GM13976 (cell line): Measurements from ENCODE around the gene PHF2.

Experiments used
- DNase-seq: peaks from one replicate; pipeline ENCODE4 v3.0.0; 2012; ENCODE audit warnings: low spot score
- in situ Hi-C: fragments of 300-500 bp; cut with MboI; formaldehyde crosslinking; loops from one replicate; pipeline ENCODE4 v1.12.0; 2022; ENCODE audit warnings: low sequenced_read_pairs, mixed read lengths, inconsistent platforms; ENCODE audit not compliant: unreplicated experiment
- TF ChIP-seq, protein P1 (sequence below): IDR thresholded peaks from 2 replicates; pipeline ENCODE4 v1.5.1; 2012; ENCODE audit warnings: borderline replicate concordance, mild to moderate bottlenecking; ENCODE audit not compliant: insufficient read depth; ENCODE audit errors: extremely low read depth, missing control alignments, control extremely low read depth

The PHF2 gene

DNA sequence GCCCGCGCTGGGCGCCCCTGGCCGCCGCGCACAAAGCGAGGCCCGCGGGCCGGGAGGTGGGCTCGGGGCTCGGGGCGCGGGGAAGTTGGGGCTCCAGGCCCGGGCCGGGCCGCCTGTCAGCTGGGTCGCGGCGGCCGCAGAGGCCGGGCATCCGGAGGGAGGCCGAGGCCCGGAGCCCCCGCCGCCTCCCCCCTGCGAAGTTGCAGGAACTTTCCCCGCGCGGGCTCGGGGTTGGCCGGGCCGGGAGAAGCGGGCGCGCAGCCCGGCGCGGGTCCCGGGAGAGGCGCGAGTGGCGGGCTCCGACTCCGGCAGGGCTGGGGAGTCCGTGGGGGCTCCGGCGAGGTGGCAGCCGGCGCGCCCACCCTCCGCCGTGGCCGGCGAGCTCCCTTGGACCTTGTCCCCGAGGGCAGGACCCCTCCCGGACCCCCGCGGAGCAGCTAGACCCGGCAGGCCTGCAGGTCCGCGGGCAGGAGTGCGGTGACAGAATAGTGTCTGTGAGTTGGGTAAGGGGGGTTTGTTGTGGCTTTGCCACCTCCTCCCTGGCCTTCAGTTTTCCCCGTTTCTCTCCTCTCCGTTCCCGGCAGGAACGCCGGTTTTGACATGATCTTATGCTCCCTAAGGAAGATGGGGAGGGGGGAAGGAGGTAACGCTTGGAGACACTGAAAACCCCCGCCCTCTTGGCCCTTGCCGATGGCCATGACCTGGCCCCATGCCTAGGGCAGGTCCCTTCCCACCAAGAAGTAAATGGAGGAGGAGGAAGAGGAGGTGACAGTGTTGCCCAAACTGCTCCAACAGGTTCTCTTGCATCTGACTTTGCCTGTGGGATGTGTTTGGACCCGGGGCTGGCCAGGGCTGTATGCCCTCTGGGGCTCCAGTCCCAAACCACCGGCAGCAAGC is 942 bp downstream of the PHF2 start:
- TF ChIP-seq, protein P1, sequence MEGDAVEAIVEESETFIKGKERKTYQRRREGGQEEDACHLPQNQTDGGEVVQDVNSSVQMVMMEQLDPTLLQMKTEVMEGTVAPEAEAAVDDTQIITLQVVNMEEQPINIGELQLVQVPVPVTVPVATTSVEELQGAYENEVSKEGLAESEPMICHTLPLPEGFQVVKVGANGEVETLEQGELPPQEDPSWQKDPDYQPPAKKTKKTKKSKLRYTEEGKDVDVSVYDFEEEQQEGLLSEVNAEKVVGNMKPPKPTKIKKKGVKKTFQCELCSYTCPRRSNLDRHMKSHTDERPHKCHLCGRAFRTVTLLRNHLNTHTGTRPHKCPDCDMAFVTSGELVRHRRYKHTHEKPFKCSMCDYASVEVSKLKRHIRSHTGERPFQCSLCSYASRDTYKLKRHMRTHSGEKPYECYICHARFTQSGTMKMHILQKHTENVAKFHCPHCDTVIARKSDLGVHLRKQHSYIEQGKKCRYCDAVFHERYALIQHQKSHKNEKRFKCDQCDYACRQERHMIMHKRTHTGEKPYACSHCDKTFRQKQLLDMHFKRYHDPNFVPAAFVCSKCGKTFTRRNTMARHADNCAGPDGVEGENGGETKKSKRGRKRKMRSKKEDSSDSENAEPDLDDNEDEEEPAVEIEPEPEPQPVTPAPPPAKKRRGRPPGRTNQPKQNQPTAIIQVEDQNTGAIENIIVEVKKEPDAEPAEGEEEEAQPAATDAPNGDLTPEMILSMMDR, result no peak
- peak; percentile 60 for DNase-seq
- in situ Hi-C loops, result no loop called here

DNA sequence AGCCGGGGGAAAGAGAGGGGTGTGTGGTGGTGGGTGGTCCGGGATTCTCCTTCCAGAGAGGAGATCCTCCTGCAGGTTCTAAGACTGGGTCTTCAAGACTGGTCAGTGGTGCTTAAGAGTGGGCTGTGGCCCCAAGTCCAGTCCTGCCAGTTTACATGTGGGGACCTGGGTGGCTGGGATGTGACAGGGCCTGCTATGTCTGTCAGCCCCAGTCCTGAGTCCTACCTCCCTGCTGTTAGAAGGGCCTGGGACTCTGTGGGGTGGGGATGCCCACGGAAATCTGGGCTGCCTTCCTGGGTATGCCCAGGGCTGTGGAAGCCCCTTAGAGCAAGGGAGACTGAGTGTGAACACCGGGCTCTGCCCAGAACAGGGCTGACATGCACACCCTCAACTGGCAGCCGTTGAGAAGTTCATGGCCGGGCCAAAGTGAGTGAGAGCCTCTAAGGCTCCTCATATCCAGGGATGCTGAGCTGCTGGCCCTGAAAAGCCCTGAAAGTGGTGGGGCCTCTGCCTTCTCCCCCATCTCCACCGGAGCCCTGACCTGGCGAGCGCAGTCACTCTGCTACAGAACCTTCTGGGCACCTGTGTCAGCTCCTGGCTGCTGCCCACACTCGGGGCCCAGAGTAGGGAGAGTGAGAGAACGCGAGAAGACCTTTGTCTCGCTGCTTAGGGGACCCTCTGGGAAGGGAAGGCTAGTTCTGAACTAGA is 1.7 kb downstream of the PHF2 start:
- in situ Hi-C loops, result no loop called here
- DNase-seq, result no peak
- TF ChIP-seq, protein P1, result no peak

DNA sequence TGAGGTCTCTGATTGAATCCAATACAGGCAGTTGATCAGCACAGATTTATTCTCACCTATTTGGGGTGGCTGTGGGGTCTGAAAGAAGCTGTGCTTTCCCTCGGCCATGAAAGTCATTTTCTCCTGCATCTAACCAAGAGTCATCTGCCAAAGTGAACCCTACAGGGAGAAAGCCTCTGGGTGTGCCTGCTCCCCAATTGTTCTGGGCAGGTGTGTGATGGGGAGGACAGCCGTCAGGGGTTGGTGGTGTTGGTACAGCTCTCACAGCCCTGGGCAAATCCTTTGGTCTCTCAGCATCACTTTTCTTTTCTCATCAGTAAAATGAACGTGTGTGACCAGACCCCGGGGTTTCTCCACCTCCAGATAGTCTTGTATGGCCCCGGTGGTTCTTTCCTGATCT is 2.5 kb downstream of the PHF2 start:
- in situ Hi-C loops, result no loop called here
- TF ChIP-seq, protein P1, result no peak
- no peak for DNase-seq

DNA sequence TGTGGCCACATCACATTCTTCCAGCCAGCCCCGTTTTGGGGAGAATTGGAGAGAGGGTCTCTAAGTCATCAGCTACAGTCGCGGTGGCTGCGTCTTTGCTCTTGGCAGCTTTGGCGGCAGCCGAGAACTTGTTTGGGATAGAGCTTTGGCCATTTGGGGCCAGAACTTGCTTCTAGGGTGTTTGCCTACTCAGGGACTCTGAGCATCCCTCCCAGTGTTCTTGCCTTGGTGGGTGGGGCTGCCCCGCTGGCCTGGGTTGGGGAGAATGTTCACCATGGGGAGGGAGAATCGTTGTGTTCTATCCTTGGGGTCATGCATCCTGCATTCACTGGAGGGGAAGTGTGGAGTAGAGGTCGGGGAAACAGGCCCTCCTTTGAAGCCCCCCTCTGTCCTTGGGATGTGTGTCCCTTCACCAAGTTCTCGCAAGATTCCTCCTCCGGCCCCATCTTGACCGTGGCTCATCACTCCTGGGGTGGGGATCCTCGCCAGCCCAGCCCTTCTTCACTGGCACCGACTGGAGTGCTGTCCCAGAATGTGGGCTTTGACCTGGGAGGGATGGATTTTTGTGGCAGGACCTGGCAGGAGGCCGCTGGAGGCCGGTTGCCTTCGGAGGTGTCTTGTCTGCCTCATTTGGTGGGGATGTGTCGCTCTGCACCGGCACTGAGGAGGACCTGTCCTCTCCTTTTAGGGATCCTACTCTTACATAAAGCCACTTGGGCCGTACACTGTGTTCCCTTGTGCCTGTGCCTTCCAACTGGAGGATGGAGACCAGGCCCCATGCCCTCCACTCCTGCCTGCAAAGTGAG is 3.5 kb downstream of the PHF2 start:
- TF ChIP-seq, protein P1, result no peak
- in situ Hi-C loops, result no loop called here
- DNase-seq, result no peak

DNA sequence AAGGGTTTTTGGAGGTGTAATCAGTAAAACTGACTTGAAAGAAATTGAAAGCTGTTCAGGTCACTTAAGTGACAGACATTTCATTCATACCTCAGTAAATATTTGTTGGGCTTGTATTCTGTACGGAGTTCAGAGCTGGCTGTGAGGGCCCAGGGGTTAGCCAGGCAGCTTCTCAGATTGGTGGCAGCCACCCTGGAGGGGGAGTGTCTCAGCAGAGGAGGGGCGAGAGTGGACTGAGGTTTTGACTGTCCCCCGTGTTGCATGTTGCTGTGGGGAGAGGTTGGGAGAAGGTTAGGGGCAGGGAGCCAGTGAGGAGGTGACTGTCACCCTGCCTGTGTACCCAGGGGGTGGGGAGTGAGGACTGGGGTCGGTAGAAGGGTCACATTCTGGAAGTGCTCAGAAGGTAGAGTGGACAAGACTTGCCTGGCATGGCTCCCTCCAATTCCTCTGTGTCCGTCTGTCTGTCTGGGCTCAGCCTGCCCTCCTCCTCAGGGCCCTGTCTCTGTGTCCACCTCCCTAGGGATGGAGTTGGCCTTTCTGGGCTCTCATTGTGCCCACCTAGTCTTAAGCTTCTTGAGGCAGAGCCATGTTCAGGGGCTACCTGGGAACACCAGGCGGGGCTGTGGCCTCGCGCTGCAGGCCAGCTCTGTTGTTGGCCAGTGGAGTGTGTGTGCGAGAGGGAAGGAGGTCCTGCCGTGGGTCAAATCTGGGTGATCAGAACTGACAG is 4.4 kb downstream of the PHF2 start:
- in situ Hi-C loops, result no loop called here
- DNase-seq, result no peak
- TF ChIP-seq, protein P1, result no peak

DNA sequence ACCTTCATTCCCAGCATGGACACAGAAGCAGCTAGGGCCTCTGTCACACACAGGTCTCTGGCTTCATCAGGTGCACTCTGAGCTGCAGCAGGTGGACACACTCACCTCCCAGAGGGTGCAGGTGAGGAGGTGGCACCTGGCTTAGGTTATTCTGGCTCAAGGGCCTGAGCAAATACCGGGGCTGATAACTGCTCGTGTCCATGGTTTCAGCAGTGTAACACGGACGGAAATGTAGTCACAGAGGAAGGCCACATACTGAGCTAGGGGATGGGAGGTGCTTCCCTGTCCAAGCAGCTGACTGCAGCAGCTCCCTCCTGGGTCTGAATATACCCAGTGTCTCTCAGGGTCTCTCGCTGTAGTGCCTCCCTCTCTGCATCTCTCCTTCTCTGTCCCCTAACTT is 5.7 kb downstream of the PHF2 start:
- in situ Hi-C loops, result no loop called here
- TF ChIP-seq, protein P1, result no peak
- no peak for DNase-seq
